ENCODE data around the gene USP4.
A peak's percentile ranks its signal among the peaks of the same experiment; 100 is the strongest.

USP4 gene

DNA sequence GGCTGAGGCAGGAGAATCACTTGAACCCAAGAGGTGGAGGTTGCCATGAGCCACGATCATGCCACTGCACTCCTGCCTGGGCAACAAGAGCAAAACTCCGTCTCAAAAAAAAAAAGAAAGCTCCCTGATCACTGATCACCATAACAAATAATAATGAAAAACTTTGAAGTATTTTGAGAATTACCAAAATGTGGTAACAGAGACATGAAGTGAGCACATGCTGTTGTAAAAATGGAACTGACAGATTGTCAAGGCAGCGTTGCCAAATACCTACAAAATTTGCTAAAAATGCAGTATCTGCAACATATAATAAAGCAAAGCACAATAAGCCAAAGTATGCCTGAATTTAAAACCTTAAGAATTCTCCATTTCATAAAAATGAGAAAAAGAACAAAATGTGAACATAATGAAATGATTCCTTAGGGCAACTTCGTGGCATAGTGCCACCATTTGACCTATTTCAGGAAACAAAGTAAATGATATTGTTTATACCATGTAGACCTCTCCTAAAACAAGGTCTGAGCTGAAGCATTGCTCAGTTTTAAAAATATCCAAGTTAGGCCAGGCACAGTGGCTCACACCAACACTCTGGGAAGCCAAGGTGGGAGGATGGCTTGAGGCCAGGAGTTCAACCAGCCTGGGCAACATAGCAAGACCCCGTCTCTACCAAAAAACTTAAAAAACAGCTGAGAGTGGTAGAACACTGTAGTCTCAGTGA, 5.8 kb downstream of the USP4 start:
- Histone ChIP-seq H3K36me3 (ENCODE audit: control insufficient read depth in 2 of 2, insufficient read depth in 1 of 2, low read length in 2 of 2) (peaks cover 5 to 58% of the 10 kb centered on the region in 2 experiments; a peak in 2 of 3 replicates), H3K27ac (ENCODE audit: extremely low read depth, low read depth, low read length) (no peak overlapping the region), H3K4me1 (ENCODE audit: control insufficient read depth, insufficient read depth, low read length) (no peaks in the 10 kb centered on the region), H3K4me3 (ENCODE audit: low read depth, low read length) (no peak overlapping the region), H3K9me3 (ENCODE audit: control insufficient read depth, insufficient read depth, low read depth, low read length) (no peaks in the 10 kb centered on the region)
- ChIA-PET CTCF (no interaction called here), POLR2A (no interaction called here)
- TF ChIP-seq BCL11A (tag by site-specific recombination; IDR thresholded peaks at IDR 0.05; ENCODE audit: low read depth): no peak
- peak; percentile 44; the same call in 1 of the 2 replicates for TF ChIP-seq ZNF121 (tag by site-specific recombination; IDR thresholded peaks at IDR 0.05)

DNA sequence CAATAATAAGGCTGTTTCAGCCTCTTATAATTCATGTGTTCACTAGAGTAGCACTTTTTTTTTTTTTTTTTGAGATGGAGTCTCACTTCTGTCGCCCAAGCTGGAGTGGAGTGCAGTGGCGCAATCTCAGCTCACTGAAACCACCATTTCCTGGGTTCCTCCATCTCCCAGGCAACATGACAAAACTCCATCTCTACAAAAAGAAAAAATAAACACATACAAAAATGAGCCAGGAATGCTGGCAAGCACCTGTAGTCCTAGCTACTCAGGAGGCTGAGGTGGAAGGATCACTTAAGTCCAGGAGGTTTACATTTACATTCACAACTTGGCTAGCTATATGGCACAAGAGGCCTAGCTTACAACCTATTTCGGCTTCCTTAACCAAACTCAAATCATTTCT, 6.8 kb downstream of the USP4 start:
- ChIA-PET CTCF (interaction anchor here (0.6 to 1.0 kb wide), 2 partner anchors 116 to 213 kb away, joined by 3 to 5 read pairs; no protein-coding TSS in a partner anchor), POLR2A (interaction anchor here (0.6 kb wide), 1 partner anchor 12 kb away, joined by 5 read pairs; no protein-coding TSS in a partner anchor)
- TF ChIP-seq ZNF175 (tag by site-specific recombination; IDR thresholded peaks at IDR 0.05): no peak
- TF ChIP-seq, protein P1, sequence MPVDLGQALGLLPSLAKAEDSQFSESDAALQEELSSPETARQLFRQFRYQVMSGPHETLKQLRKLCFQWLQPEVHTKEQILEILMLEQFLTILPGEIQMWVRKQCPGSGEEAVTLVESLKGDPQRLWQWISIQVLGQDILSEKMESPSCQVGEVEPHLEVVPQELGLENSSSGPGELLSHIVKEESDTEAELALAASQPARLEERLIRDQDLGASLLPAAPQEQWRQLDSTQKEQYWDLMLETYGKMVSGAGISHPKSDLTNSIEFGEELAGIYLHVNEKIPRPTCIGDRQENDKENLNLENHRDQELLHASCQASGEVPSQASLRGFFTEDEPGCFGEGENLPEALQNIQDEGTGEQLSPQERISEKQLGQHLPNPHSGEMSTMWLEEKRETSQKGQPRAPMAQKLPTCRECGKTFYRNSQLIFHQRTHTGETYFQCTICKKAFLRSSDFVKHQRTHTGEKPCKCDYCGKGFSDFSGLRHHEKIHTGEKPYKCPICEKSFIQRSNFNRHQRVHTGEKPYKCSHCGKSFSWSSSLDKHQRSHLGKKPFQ (tag by site-specific recombination; IDR thresholded peaks at IDR 0.05): no peak
- no peak for TF ChIP-seq ZNF560 (tag by site-specific recombination; IDR thresholded peaks at IDR 0.05; ENCODE audit: borderline replicate concordance)
- TF ChIP-seq ZXDB (tag by site-specific recombination; IDR thresholded peaks at IDR 0.05): no peak
- no peak for TF ChIP-seq ZNF610 (tag by site-specific recombination; IDR thresholded peaks at IDR 0.05; ENCODE audit: borderline replicate concordance)
- no peak for TF ChIP-seq ZNF571 (tag by site-specific recombination; IDR thresholded peaks at IDR 0.05)
- TF ChIP-seq KLF9 (tag by site-specific recombination; IDR thresholded peaks at IDR 0.05; ENCODE audit: low read depth): no peak
- TF ChIP-seq ZBTB21 (tag by site-specific recombination; IDR thresholded peaks at IDR 0.05): no peak
- no peaks in the 10 kb centered on the region for H3K9me3 ChIP-seq (ENCODE audit: control insufficient read depth, insufficient read depth, low read depth, low read length)
- peaks cover 5 to 58% of the 10 kb centered on the region in 2 experiments; a peak in 2 of 3 replicates for H3K36me3 ChIP-seq (ENCODE audit: control insufficient read depth in 2 of 2, insufficient read depth in 1 of 2, low read length in 2 of 2)
- H3K27ac ChIP-seq (ENCODE audit: extremely low read depth, low read depth, low read length): no peak overlapping the region
- no peak overlapping the region for H3K4me3 ChIP-seq (ENCODE audit: low read depth, low read length)
- no peaks in the 10 kb centered on the region for H3K4me1 ChIP-seq (ENCODE audit: control insufficient read depth, insufficient read depth, low read length)

DNA sequence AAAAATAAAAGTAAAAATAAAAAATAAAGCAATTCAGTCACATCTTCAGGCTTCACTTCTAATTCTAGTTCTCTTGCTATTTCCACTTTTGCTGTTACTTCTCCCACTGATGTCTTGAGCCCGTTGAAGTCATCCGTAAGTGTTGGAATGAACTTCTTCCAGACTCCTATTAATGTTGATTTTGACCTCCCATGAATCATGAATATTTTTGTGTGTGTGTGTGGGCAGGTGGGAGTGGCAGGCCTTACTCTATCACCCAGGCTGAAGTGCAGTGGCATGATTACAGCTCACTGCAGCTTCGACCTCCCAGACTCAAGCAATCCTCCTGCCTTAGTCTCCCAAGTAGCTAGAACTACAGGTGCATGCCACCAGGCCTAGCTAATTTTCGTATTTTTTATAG, 10.7 kb downstream of the USP4 start:
- no peaks in the 10 kb centered on the region for H3K9me3 ChIP-seq (ENCODE audit: control insufficient read depth, insufficient read depth, low read depth, low read length)
- no peak overlapping the region for H3K27ac ChIP-seq (ENCODE audit: extremely low read depth, low read depth, low read length)
- no peak overlapping the region for H3K4me3 ChIP-seq (ENCODE audit: low read depth, low read length)
- ChIA-PET POLR2A (no interaction called here), CTCF (no interaction called here)
- peaks cover 8 to 68% of the 10 kb centered on the region in 2 experiments; a peak in 2 of 3 replicates for H3K36me3 ChIP-seq (ENCODE audit: control insufficient read depth in 2 of 2, insufficient read depth in 1 of 2, low read length in 2 of 2)
- H3K4me1 ChIP-seq (ENCODE audit: control insufficient read depth, insufficient read depth, low read length): no peaks in the 10 kb centered on the region
- TF ChIP-seq KLF10 (tag by site-specific recombination; IDR thresholded peaks at IDR 0.05) (no peak), ZNF670 (tag by site-specific recombination; IDR thresholded peaks at IDR 0.05; ENCODE audit: low read depth) (no peak), FEZF1 (tag by site-specific recombination; IDR thresholded peaks at IDR 0.05) (no peak), ZNF121 (tag by site-specific recombination; IDR thresholded peaks at IDR 0.05) (no peak), ZNF843 (tag by site-specific recombination; IDR thresholded peaks at IDR 0.05) (no peak), ZSCAN23 (tag by site-specific recombination; IDR thresholded peaks at IDR 0.05) (no peak), ZNF791 (tag by site-specific recombination; IDR thresholded peaks at IDR 0.05) (no peak), ZBTB26 (tag by site-specific recombination; optimal IDR thresholded peaks at IDR 0.05) (no peak), ZSCAN30 (tag by site-specific recombination; IDR thresholded peaks at IDR 0.05) (no peak), ZBTB8A (tag by site-specific recombination; IDR thresholded peaks at IDR 0.05) (no peak), ZNF2 (tag by site-specific recombination; IDR thresholded peaks at IDR 0.05) (no peak), MEIS1 (CRISPR knock-in tag; IDR thresholded peaks at IDR 0.05; ENCODE audit: borderline replicate concordance) (no peak), ZNF202 (tag by site-specific recombination; IDR thresholded peaks at IDR 0.05; ENCODE audit: borderline replicate concordance) (no peak), ZNF629 (tag by site-specific recombination; IDR thresholded peaks at IDR 0.05) (no peak)
- TF ChIP-seq, protein P2, sequence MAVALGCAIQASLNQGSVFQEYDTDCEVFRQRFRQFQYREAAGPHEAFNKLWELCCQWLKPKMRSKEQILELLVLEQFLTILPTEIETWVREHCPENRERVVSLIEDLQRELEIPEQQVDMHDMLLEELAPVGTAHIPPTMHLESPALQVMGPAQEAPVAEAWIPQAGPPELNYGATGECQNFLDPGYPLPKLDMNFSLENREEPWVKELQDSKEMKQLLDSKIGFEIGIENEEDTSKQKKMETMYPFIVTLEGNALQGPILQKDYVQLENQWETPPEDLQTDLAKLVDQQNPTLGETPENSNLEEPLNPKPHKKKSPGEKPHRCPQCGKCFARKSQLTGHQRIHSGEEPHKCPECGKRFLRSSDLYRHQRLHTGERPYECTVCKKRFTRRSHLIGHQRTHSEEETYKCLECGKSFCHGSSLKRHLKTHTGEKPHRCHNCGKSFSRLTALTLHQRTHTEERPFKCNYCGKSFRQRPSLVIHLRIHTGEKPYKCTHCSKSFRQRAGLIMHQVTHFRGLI (tag by site-specific recombination; IDR thresholded peaks at IDR 0.05): no peak
- TF ChIP-seq, protein P1 (tag by site-specific recombination; IDR thresholded peaks at IDR 0.05): no peak
- TF ChIP-seq, protein P3, sequence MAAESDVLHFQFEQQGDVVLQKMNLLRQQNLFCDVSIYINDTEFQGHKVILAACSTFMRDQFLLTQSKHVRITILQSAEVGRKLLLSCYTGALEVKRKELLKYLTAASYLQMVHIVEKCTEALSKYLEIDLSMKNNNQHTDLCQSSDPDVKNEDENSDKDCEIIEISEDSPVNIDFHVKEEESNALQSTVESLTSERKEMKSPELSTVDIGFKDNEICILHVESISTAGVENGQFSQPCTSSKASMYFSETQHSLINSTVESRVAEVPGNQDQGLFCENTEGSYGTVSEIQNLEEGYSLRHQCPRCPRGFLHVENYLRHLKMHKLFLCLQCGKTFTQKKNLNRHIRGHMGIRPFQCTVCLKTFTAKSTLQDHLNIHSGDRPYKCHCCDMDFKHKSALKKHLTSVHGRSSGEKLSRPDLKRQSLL (tag by site-specific recombination; IDR thresholded peaks at IDR 0.05): no peak
